ENCODE data around the gene SMPDL3A.

- TF ChIP-seq EZH2 (IDR thresholded peaks at IDR 0.05) (no peak), POLR2AphosphoS5 (IDR thresholded peaks at IDR 0.05; ENCODE audit: borderline replicate concordance, low read depth, low read length) (no peak)
These were observed 40.4 kb downstream of the SMPDL3A start for GRCh38 chr6:122829456-122829855.

All from SK-N-MC (cell line).